Measurements from ENCODE around the gene CASP5.

- no peak for TF ChIP-seq YY1 (IDR thresholded peaks at IDR 0.05; ENCODE audit: insufficient read depth, insufficient read length)
- no peak for TF ChIP-seq SUZ12 (IDR thresholded peaks at IDR 0.05; ENCODE audit: extremely low read depth, insufficient read depth, insufficient read length)
Measured at GRCh38 chr11:104992781-104993180, 30.2 kb downstream of the CASP5 start.

Data from NT2/D1 (cell line).